ENCODE measurements around the gene NCOA7.

The NCOA7 gene

GRCh38 chr6:125850361-125850760 is 59.6 kb downstream of the NCOA7 start:
- no peak overlapping the region for H2BK5ac ChIP-seq (ENCODE audit: low read length)
- no peak overlapping the region for H3K4ac ChIP-seq (ENCODE audit: low read length)
- H3K36me3 ChIP-seq (replicated peaks in 1 of 2; ENCODE audit: control insufficient read depth in 2 of 2, insufficient read depth in 2 of 2, low read length in 2 of 2), result no peaks in the 10 kb centered on the region
- H3K23ac ChIP-seq (ENCODE audit: low read depth, low read length, poor library complexity), result no peak overlapping the region
- H3K4me1 ChIP-seq (ENCODE audit: control insufficient read depth in 2 of 2, insufficient read depth in 1 of 2, low read depth in 1 of 2, low read length in 2 of 2), result no peaks in the 10 kb centered on the region
- no peak overlapping the region for H3K9ac ChIP-seq (ENCODE audit: low read depth, low read length, poor library complexity)
- no peak overlapping the region for H3K4me2 ChIP-seq (ENCODE audit: insufficient read depth, low read length, poor library complexity, severe bottlenecking)
- H2AK5ac ChIP-seq (ENCODE audit: low read depth, low read length), result no peak overlapping the region
- H3K4me3 ChIP-seq (ENCODE audit: low read length in 2 of 2), result no peak overlapping the region
- no peak overlapping the region for H2BK12ac ChIP-seq (ENCODE audit: low read length)
- no peak overlapping the region for H3K14ac ChIP-seq (ENCODE audit: low read length)
- no CpG with 5 or more reads among the region's 3 CpGs for WGBS, 2 donors (ENCODE audit: extremely low coverage in 2 of 2, insufficient read length in 2 of 2, insufficient replicate concordance in 1 of 2)
- DNase-seq (ENCODE audit: low spot score), result no peak
- no peaks in the 10 kb centered on the region for H3K79me1 ChIP-seq (ENCODE audit: low read depth, low read length)
- peaks cover 0 to 5% of the 10 kb centered on the region in 2 donors for H3K9me3 ChIP-seq (replicated peaks in 1 of 2; ENCODE audit: control insufficient read depth in 2 of 2, insufficient read depth in 1 of 2, low read depth in 1 of 2, low read length in 2 of 2)
- H2BK15ac ChIP-seq (ENCODE audit: low read length), result no peak overlapping the region
- no peak overlapping the region for H4K8ac ChIP-seq (ENCODE audit: low read depth, low read length)
- no peak overlapping the region for H3K27ac ChIP-seq (replicated peaks; ENCODE audit: low read length)
- no peak overlapping the region for H2BK120ac ChIP-seq (ENCODE audit: low read depth, low read length)
- no peak overlapping the region for H3K18ac ChIP-seq (ENCODE audit: low read length)
- H3K27me3 ChIP-seq (ENCODE audit: control insufficient read depth in 3 of 3, insufficient read depth in 3 of 3, low read depth in 1 of 3, low read length in 3 of 3), result no peaks in the 10 kb centered on the region
- H4K91ac ChIP-seq (ENCODE audit: low read depth, low read length, poor library complexity), result no peak overlapping the region
- no peak overlapping the region for H2AFZ ChIP-seq (ENCODE audit: low read length)

- WGBS, 2 donors (ENCODE audit: extremely low coverage in 2 of 2, insufficient read length in 2 of 2, insufficient replicate concordance in 1 of 2), result no CpG with 5 or more reads among the region's 2 CpGs
These were observed 61.8 kb downstream of the NCOA7 start for GRCh38 chr6:125852587-125852986.

GRCh38 chr6:125853168-125853567 is 62.4 kb downstream of the NCOA7 start:
- Histone ChIP-seq H2AK5ac (ENCODE audit: low read depth, low read length) (no peak overlapping the region), H3K4me1 (ENCODE audit: control insufficient read depth in 2 of 2, insufficient read depth in 1 of 2, low read depth in 1 of 2, low read length in 2 of 2) (no peaks in the 10 kb centered on the region), H3K9me3 (replicated peaks in 1 of 2; ENCODE audit: control insufficient read depth in 2 of 2, insufficient read depth in 1 of 2, low read depth in 1 of 2, low read length in 2 of 2) (peaks cover 0 to 5% of the 10 kb centered on the region in 2 donors), H2BK5ac (ENCODE audit: low read length) (no peak overlapping the region), H2AFZ (ENCODE audit: low read length) (no peak overlapping the region), H3K27ac (replicated peaks; ENCODE audit: low read length) (no peak overlapping the region), H3K27me3 (ENCODE audit: control insufficient read depth in 3 of 3, insufficient read depth in 3 of 3, low read depth in 1 of 3, low read length in 3 of 3) (no peaks in the 10 kb centered on the region), H3K4me3 (ENCODE audit: low read length in 2 of 2) (no peak overlapping the region), H3K4me2 (ENCODE audit: insufficient read depth, low read length, poor library complexity, severe bottlenecking) (no peak overlapping the region), H2BK12ac (ENCODE audit: low read length) (no peak overlapping the region), H3K79me1 (ENCODE audit: low read depth, low read length) (no peaks in the 10 kb centered on the region), H3K18ac (ENCODE audit: low read length) (no peak overlapping the region), H3K23ac (ENCODE audit: low read depth, low read length, poor library complexity) (no peak overlapping the region), H3K36me3 (replicated peaks in 1 of 2; ENCODE audit: control insufficient read depth in 2 of 2, insufficient read depth in 2 of 2, low read length in 2 of 2) (no peaks in the 10 kb centered on the region), H3K9ac (ENCODE audit: low read depth, low read length, poor library complexity) (no peak overlapping the region), H4K91ac (ENCODE audit: low read depth, low read length, poor library complexity) (no peak overlapping the region), H4K8ac (ENCODE audit: low read depth, low read length) (no peak overlapping the region), H2BK120ac (ENCODE audit: low read depth, low read length) (no peak overlapping the region), H2BK15ac (ENCODE audit: low read length) (no peak overlapping the region), H3K4ac (ENCODE audit: low read length) (no peak overlapping the region), H3K14ac (ENCODE audit: low read length) (no peak overlapping the region)
- no CpG with 5 or more reads among the region's 1 CpG for WGBS, 2 donors (ENCODE audit: extremely low coverage in 2 of 2, insufficient read length in 2 of 2, insufficient replicate concordance in 1 of 2)
- no peak for DNase-seq (ENCODE audit: low spot score)

More at GRCh38 chr6:125852587-125852986, 61.8 kb downstream of the NCOA7 start:
- H3K27me3 ChIP-seq (ENCODE audit: control insufficient read depth in 3 of 3, insufficient read depth in 3 of 3, low read depth in 1 of 3, low read length in 3 of 3), result no peaks in the 10 kb centered on the region
- no peak overlapping the region for H2BK12ac ChIP-seq (ENCODE audit: low read length)
- no peak overlapping the region for H3K9ac ChIP-seq (ENCODE audit: low read depth, low read length, poor library complexity)
- H3K36me3 ChIP-seq (replicated peaks in 1 of 2; ENCODE audit: control insufficient read depth in 2 of 2, insufficient read depth in 2 of 2, low read length in 2 of 2), result no peaks in the 10 kb centered on the region
- H3K9me3 ChIP-seq (replicated peaks in 1 of 2; ENCODE audit: control insufficient read depth in 2 of 2, insufficient read depth in 1 of 2, low read depth in 1 of 2, low read length in 2 of 2), result peaks cover 0 to 5% of the 10 kb centered on the region in 2 donors
- no peak overlapping the region for H4K8ac ChIP-seq (ENCODE audit: low read depth, low read length)
- no peak overlapping the region for H2AFZ ChIP-seq (ENCODE audit: low read length)
- no peak overlapping the region for H2BK5ac ChIP-seq (ENCODE audit: low read length)
- no peak for DNase-seq (ENCODE audit: low spot score)
- no peak overlapping the region for H3K27ac ChIP-seq (replicated peaks; ENCODE audit: low read length)
- no peak overlapping the region for H3K4ac ChIP-seq (ENCODE audit: low read length)
- H3K18ac ChIP-seq (ENCODE audit: low read length), result no peak overlapping the region
- no peak overlapping the region for H2BK15ac ChIP-seq (ENCODE audit: low read length)
- H3K79me1 ChIP-seq (ENCODE audit: low read depth, low read length), result no peaks in the 10 kb centered on the region
- H2BK120ac ChIP-seq (ENCODE audit: low read depth, low read length), result no peak overlapping the region
- H3K23ac ChIP-seq (ENCODE audit: low read depth, low read length, poor library complexity), result no peak overlapping the region
- H3K14ac ChIP-seq (ENCODE audit: low read length), result no peak overlapping the region
- H4K91ac ChIP-seq (ENCODE audit: low read depth, low read length, poor library complexity), result no peak overlapping the region
- no peak overlapping the region for H3K4me3 ChIP-seq (ENCODE audit: low read length in 2 of 2)
- no peak overlapping the region for H2AK5ac ChIP-seq (ENCODE audit: low read depth, low read length)
- no peaks in the 10 kb centered on the region for H3K4me1 ChIP-seq (ENCODE audit: control insufficient read depth in 2 of 2, insufficient read depth in 1 of 2, low read depth in 1 of 2, low read length in 2 of 2)
- no peak overlapping the region for H3K4me2 ChIP-seq (ENCODE audit: insufficient read depth, low read length, poor library complexity, severe bottlenecking)

- no peak overlapping the region for H2BK12ac ChIP-seq (ENCODE audit: low read length)
- H3K4me1 ChIP-seq (ENCODE audit: control insufficient read depth in 2 of 2, insufficient read depth in 1 of 2, low read depth in 1 of 2, low read length in 2 of 2), result no peaks in the 10 kb centered on the region
- no peak overlapping the region for H3K4me3 ChIP-seq (ENCODE audit: low read length in 2 of 2)
- H3K4me2 ChIP-seq (ENCODE audit: insufficient read depth, low read length, poor library complexity, severe bottlenecking), result no peak overlapping the region
- no peak overlapping the region for H2BK15ac ChIP-seq (ENCODE audit: low read length)
- no peak overlapping the region for H4K8ac ChIP-seq (ENCODE audit: low read depth, low read length)
- H3K23ac ChIP-seq (ENCODE audit: low read depth, low read length, poor library complexity), result no peak overlapping the region
- no peak overlapping the region for H2BK5ac ChIP-seq (ENCODE audit: low read length)
- H2AFZ ChIP-seq (ENCODE audit: low read length), result no peak overlapping the region
- no peak overlapping the region for H3K4ac ChIP-seq (ENCODE audit: low read length)
- no peak overlapping the region for H2BK120ac ChIP-seq (ENCODE audit: low read depth, low read length)
- no peak overlapping the region for H3K9ac ChIP-seq (ENCODE audit: low read depth, low read length, poor library complexity)
- H3K27ac ChIP-seq (replicated peaks; ENCODE audit: low read length), result no peak overlapping the region
- no peak overlapping the region for H4K91ac ChIP-seq (ENCODE audit: low read depth, low read length, poor library complexity)
- no peak for DNase-seq (ENCODE audit: low spot score)
- no peaks in the 10 kb centered on the region for H3K36me3 ChIP-seq (replicated peaks in 1 of 2; ENCODE audit: control insufficient read depth in 2 of 2, insufficient read depth in 2 of 2, low read length in 2 of 2)
- no CpG with 5 or more reads among the region's 1 CpG for WGBS, 2 donors (ENCODE audit: extremely low coverage in 2 of 2, insufficient read length in 2 of 2, insufficient replicate concordance in 1 of 2)
- no peak overlapping the region for H3K14ac ChIP-seq (ENCODE audit: low read length)
- H3K27me3 ChIP-seq (ENCODE audit: control insufficient read depth in 3 of 3, insufficient read depth in 3 of 3, low read depth in 1 of 3, low read length in 3 of 3), result no peaks in the 10 kb centered on the region
- H3K9me3 ChIP-seq (replicated peaks in 1 of 2; ENCODE audit: control insufficient read depth in 2 of 2, insufficient read depth in 1 of 2, low read depth in 1 of 2, low read length in 2 of 2), result peaks cover 0 to 5% of the 10 kb centered on the region in 2 donors
- no peaks in the 10 kb centered on the region for H3K79me1 ChIP-seq (ENCODE audit: low read depth, low read length)
- H2AK5ac ChIP-seq (ENCODE audit: low read depth, low read length), result no peak overlapping the region
- H3K18ac ChIP-seq (ENCODE audit: low read length), result no peak overlapping the region
These were observed 63.0 kb downstream of the NCOA7 start for GRCh38 chr6:125853756-125854155.
